Loucy (cell line): ENCODE results near the gene EOLA1.

Experiments used
- H2AFZ ChIP-seq: fragments of 200-600 bp; sonication (generic); 2 replicates; pipeline ENCODE4 v1.6.0; 2016; ENCODE audit warnings: antibody characterized with exemption, mild to moderate bottlenecking, low read length, moderate library complexity
- H3F3A ChIP-seq: fragments of 200-600 bp; 2 replicates; pipeline ENCODE4 v1.6.0; 2016; ENCODE audit warnings: antibody characterized with exemption, low read depth, mild to moderate bottlenecking
- H3K27me3 ChIP-seq: fragments of 200-600 bp; sonication (generic); 2 replicates; pipeline ENCODE4 v1.6.1; 2014; ENCODE audit warnings: low read length, mild to moderate bottlenecking; ENCODE audit not compliant: insufficient read depth, poor library complexity, severe bottlenecking
- H3K36me3 ChIP-seq: fragments of 200-600 bp; sonication (generic); 2 replicates; pipeline ENCODE4 v1.6.1; 2016; ENCODE audit warnings: low read length; ENCODE audit not compliant: insufficient read depth
- H3K4me1 ChIP-seq: fragments of 200-600 bp; sonication (generic); 2 replicates; pipeline ENCODE4 v1.5.1; 2014; ENCODE audit warnings: low read length, mild to moderate bottlenecking; ENCODE audit not compliant: insufficient read depth, poor library complexity, severe bottlenecking
- H3K4me2 ChIP-seq: fragments of 200-600 bp; sonication (generic); 2 replicates; pipeline ENCODE4 v1.6.0; 2014; ENCODE audit warnings: antibody characterized with exemption, low read length, low read depth, mild to moderate bottlenecking; ENCODE audit not compliant: poor library complexity, severe bottlenecking
- H3K4me3 ChIP-seq: fragments of 200-600 bp; sonication (generic); 2 replicates; pipeline ENCODE4 v1.5.1; 2014; ENCODE audit warnings: low read length, mild to moderate bottlenecking, mixed read lengths; ENCODE audit not compliant: poor library complexity, severe bottlenecking
- H3K79me2 ChIP-seq: fragments of 200-600 bp; sonication (generic); 2 replicates; pipeline ENCODE4 v1.6.1; 2014; ENCODE audit warnings: low read length; ENCODE audit not compliant: insufficient read depth
- H3K9ac ChIP-seq: fragments of 200-600 bp; sonication (generic); 2 replicates; pipeline ENCODE4 v1.6.0; 2014; ENCODE audit warnings: mild to moderate bottlenecking, low read depth, low read length, moderate library complexity; ENCODE audit not compliant: poor library complexity, severe bottlenecking
- H3K9me2 ChIP-seq: fragments of 200-600 bp; sonication (generic); replicated peaks from 2 replicates; pipeline ENCODE4 v1.6.1; 2016; ENCODE audit warnings: low read depth, low read length, mixed read lengths
- H3K9me3 ChIP-seq: fragments of 200-600 bp; sonication (generic); 2 replicates; pipeline ENCODE4 v1.6.1; 2014; ENCODE audit warnings: mild to moderate bottlenecking, antibody characterized with exemption, low read length, low read depth; ENCODE audit not compliant: insufficient read depth
- H4K20me1 ChIP-seq: fragments of 200-600 bp; sonication (generic); 2 replicates; pipeline ENCODE4 v1.6.0; 2014; ENCODE audit warnings: antibody characterized with exemption, low read length, mild to moderate bottlenecking; ENCODE audit not compliant: insufficient read depth, poor library complexity, severe bottlenecking
- CTCF ChIP-seq: fragments of 200-600 bp; sonication (generic); conservative IDR thresholded peaks from 2 replicates; pipeline ENCODE4 v1.5.1; 2014; ENCODE audit warnings: mild to moderate bottlenecking, antibody characterized with exemption, low read length
- EZH2phosphoT487 ChIP-seq: fragments of 200-600 bp; IDR thresholded peaks from 2 replicates; pipeline ENCODE4 v1.6.1; 2018; ENCODE audit warnings: antibody characterized with exemption, mild to moderate bottlenecking, moderate library complexity, borderline replicate concordance

The EOLA1 gene

GRCh38 chrX:149494844-149495565, 45.8 kb upstream of the EOLA1 start:
- Histone ChIP-seq H3K9me3 (no peaks in the 10 kb centered on the region), H3F3A (no peaks in the 10 kb centered on the region)

GRCh38 chrX:149495573-149496071, 45.2 kb upstream of the EOLA1 start:
- Histone ChIP-seq H3F3A (no peaks in the 10 kb centered on the region), H3K4me2 (no peak overlapping the region), H3K36me3 (peaks cover 46% of the 10 kb centered on the region; the same call in 1 of the 2 replicates), H3K9me2 (no peaks in the 10 kb centered on the region), H3K27me3 (no peaks in the 10 kb centered on the region), H3K4me3 (no peak overlapping the region), H4K20me1 (no peaks in the 10 kb centered on the region), H3K79me2 (no peaks in the 10 kb centered on the region), H2AFZ (no peak overlapping the region), H3K9ac (no peak overlapping the region), H3K9me3 (no peaks in the 10 kb centered on the region), H3K4me1 (no peaks in the 10 kb centered on the region)
- TF ChIP-seq CTCF: no peak
- no peak for TF ChIP-seq EZH2phosphoT487

More at GRCh38 chrX:149494844-149495565, 45.8 kb upstream of the EOLA1 start:
- Histone ChIP-seq H3K79me2 (no peaks in the 10 kb centered on the region), H3K4me3 (no peak overlapping the region), H3K27me3 (no peaks in the 10 kb centered on the region), H2AFZ (no peak overlapping the region), H4K20me1 (no peaks in the 10 kb centered on the region), H3K4me1 (no peaks in the 10 kb centered on the region), H3K9me2 (no peaks in the 10 kb centered on the region), H3K9ac (no peak overlapping the region), H3K36me3 (peaks cover 44% of the 10 kb centered on the region; the same call in 1 of the 2 replicates), H3K4me2 (no peak overlapping the region)
- TF ChIP-seq CTCF (no peak), EZH2phosphoT487 (no peak)

GRCh38 chrX:149497054-149497453, 43.8 kb upstream of the EOLA1 start:
- Histone ChIP-seq H3K9ac (no peak overlapping the region), H3K4me2 (no peak overlapping the region), H3K9me3 (no peaks in the 10 kb centered on the region), H3K36me3 (peaks cover 48% of the 10 kb centered on the region; the same call in 1 of the 2 replicates), H2AFZ (no peak overlapping the region), H3K9me2 (no peaks in the 10 kb centered on the region), H3K27me3 (no peaks in the 10 kb centered on the region), H3F3A (no peaks in the 10 kb centered on the region), H4K20me1 (peaks cover 5% of the 10 kb centered on the region), H3K4me3 (no peak overlapping the region), H3K79me2 (peaks cover 8% of the 10 kb centered on the region; the same call in 1 of the 2 replicates), H3K4me1 (peaks cover 11% of the 10 kb centered on the region)
- no peak for TF ChIP-seq EZH2phosphoT487
- TF ChIP-seq CTCF: no peak
